NCI-H526 (cell line): ENCODE measurements around the gene STK16.
A peak's percentile ranks its signal among the peaks of the same experiment; 100 is the strongest.
"Not testable (repeated sequence)": the region's sequence is repeated elsewhere in the genome, so short reads cannot be mapped to it uniquely, and the experiment has no call there.

Experiments
- DNase-seq, 2 experiments: peaks; one replicate each; lab custom pipeline; 2025; lab: John Stamatoyannopoulos, UW

The STK16 gene

GRCh38 chr2:219245148-219245898 lies at the start of gene STK16, which contains the start of gene GLB1L:
STK16 (plus strand) TSS chr2:219245479; CDS start chr2:219246000, 521 bp downstream.
GLB1L (minus strand) TSS chr2:219245444; CDS start chr2:219243573, 1,871 bp downstream.
- DNase-seq, result peak; percentile 76 to 93

DNA sequence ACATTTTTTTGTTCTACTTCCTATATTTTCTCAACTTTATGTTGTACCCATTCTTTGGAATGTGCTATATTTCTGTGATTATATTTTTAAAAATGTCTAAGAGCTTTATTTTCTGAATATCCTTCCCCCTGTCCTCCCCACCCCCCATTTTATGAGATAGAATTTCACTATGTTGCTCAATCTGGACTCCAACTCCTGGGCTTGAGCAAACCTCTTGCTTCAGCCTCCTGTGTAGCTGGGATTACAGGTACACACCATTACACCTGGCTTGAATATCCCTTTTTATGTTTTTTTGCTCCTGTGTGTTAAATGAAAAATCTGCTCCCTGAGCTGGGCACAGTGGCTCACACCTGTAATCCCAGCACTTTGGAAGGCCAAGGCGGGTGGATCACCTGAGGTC lies 47.9 kb upstream of the STK16 start:
- DNase-seq, result no peak

- DNase-seq, result no peak
Observed at GRCh38 chr2:219198974-219199373, 46.3 kb upstream of the STK16 start.

DNA sequence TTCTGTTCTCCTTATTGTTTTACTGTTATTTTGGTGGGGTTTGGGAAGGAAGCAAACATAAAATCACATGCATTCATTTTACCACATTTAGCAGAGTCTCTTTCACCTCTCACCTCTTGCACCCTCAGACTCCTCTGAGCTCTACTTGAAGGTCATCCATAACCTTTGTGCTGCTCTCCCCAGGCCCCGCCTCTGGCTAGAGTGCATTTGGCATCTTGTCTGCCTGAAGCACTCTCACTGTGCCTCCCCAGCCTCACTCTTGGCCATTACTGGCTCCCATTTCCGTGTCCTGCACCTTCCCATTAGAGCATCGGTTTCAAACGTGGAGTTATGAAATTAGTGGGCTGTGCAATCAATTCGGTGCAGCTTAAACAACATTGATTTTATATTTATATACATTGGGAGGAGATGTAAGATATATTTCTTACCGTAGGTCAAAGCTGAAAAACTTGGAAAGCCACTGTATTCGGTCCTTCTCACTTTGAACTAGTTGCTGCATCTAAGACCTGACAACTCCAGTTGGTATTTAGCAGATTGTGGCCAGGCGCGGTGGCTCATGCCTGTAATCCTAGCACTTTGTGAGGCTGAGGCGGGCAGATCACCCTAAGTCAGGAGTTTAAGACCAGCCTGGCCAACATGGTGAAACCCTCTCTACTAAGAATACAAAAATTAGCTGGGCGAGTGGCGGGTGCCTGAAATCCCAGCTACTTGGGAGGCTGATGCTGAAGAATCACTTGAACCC lies 45.6 kb upstream of the STK16 start:
- DNase-seq, result peak; percentile 34 to 51

DNA sequence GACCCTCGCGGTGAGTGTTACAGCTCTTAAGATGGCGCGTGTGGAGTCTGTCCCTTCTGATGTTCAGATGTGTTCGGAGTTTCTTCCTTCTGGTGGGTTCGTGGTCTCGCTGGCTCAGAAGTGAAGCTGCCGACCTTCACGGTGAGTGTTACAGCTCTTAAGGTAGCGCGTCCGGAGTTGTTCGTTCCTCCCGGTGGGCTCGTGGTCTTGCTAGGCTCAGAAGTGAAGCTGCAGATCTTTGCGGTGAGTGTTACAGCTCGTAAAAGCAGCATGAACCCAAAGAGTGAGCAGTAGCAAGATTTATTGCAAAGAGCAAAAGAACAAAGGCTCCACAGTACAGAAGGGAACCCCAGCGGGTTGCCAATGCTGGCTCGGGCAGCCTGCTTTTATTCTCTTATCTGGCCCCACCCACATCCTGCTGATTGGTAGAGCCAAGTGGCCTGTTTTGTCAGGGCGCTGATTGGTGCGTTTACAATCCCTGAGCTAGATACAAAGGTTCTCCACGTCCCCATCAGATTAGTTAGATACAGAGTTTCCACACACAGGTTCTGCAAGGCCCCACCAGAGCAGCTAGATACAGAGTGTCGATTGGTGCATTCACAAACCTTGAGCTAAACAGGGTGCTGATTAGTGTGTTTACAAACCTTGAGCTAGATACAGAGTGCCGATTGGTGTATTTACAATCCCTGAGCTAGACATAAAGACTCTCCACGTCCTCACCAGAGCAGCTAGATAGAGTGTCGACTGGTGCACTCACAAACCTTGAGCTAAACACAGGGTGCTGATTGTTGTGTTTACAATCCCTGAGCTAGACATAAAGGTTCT lies 44.6 kb upstream of the STK16 start:
- peak; percentile 67 to 74 for DNase-seq

DNA sequence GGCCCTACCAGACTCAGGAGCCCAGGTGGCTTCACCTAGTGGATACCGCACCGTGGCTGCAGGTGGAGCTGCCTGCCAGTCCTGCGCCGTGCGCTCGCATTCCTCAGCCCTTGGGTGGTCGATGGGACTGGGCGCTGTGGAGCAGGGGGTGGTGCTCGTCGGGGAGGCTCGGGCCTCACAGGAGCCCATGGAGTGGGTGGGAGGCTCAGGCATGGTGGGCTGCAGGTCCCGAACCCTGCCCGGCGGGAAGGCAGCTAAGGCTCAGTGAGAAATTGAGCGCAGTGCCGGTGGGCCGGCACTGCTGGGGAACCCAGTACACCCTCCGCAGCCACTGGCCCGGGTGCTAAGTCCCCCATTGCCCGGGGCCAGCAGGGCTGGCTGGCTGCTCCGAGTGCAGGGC lies 43.9 kb upstream of the STK16 start:
- not testable (repeated sequence) for DNase-seq

DNA sequence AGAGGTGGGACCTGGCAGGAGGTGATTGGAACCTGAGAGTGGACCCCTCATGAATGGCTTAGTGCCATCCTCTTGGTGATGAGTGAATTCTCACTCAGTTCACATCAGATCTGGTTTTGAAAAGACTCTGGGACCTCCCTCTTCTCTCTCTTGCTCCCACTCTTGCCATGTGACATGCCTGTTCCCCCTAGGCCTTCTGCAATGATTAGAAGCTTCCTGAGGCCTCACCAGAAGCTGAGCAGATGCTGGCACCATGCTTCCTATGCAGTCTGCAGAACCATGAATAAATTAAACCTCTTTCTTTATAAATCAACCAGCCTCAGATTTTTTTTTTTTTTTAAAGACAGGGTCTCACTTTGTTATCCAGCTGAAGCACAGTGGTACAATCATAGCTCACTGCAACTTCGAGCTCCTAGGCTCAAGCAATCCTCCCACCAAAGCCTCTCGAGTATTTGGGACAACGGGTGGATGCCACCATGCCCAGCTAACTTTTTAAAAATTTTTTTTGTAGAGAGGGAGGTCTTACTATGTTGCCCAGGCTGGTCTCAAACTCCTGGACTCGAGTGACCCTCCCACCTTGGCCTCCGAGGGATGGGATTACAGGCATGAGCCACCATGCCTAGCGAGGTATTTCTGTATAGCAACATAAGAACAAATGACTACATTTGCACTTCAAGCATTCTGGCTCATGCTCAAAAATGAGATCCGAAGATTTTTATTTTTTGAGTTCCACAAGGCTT lies 40.7 kb upstream of the STK16 start:
- no peak for DNase-seq

- no peak for DNase-seq
Observed at GRCh38 chr2:219205165-219205538, 40.1 kb upstream of the STK16 start.

GRCh38 chr2:219205981-219206327 lies 39.3 kb upstream of the STK16 start:
- no peak for DNase-seq

DNA sequence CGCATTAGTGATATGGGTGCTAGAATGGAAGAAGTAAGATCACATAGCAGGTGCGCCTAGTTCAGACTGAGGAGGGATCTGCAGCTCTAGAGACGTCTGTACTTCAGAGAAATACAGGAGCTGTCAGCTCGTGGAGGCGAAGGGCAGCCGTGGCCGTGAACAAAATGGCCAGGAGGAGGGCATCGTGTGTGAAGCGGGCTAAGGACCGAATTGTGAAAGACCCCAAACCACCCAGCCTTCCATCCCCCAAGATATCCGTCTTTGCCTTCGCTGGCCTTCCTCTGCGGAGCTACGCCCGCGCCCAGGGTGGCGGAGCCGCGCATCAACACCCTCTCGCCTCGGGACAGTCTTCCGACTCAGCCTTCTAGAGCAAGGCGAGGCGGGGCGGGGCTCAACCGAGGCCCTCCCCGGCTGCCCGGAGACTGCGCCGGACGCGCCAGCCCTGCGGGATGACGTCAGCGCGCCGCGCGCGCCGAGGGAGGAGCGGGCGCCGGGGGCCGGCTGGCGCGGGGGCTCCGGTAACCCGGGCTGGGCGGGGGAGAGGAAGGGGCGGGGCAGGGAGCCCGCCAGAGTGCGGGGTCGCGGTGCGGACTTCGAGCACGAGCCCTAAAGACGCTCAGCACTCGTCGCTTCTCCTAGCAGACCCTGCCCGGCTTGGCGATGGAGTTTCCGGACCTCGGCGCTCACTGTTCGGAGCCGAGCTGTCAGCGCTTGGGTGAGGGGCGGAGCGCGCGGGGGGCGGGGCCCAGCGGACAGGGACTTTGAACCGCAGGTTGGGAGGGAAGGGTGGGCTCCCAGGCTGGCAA lies 38.7 kb upstream of the STK16 start, which contains the start of gene ZFAND2B:
TSS of gene ZFAND2B (plus strand) at position 455 of the 806 bp plus-strand sequence. CDS start at position 661, 206 bp downstream.
- DNase-seq, result peak; percentile 85 to 98

- no peak for DNase-seq
Observed at GRCh38 chr2:219207134-219207883, 38.0 kb upstream of the STK16 start.

DNA sequence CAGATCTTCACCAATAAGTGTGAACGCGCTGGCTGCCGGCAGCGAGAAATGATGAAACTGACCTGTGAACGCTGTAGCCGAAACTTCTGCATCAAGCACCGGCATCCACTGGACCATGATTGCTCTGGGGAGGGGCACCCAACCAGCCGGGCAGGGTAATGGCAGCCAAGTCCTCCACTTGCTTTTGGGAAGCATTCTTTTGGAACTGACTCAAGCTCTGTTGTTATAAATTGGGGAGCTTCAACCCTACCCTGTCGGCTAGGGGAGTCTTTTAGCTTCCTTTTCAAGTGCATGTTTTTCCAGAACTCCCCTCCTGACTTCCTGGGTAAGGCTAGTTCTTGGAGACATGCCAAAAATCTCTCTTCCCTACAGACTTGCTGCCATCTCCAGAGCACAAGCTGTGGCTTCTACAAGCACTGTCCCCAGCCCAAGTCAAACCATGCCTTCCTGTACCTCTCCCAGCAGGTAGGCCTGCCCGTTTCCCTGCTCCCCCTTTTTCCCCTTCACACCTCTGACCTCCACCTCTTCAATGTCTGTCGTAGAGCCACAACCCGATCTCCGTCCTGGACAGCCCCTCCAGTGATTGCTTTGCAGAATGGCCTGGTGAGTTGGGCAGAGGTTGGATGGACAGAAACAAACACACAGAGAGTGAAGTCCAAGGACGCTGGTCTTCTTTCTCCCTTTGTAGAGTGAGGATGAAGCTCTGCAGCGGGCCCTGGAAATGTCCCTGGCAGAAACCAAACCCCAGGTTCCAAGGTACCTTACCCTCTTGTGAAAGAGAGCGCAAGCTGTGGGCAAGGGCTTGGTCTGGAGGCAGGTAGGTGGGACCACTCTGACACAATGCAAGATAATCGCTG lies 37.2 kb upstream of the STK16 start:
- no peak for DNase-seq

DNA sequence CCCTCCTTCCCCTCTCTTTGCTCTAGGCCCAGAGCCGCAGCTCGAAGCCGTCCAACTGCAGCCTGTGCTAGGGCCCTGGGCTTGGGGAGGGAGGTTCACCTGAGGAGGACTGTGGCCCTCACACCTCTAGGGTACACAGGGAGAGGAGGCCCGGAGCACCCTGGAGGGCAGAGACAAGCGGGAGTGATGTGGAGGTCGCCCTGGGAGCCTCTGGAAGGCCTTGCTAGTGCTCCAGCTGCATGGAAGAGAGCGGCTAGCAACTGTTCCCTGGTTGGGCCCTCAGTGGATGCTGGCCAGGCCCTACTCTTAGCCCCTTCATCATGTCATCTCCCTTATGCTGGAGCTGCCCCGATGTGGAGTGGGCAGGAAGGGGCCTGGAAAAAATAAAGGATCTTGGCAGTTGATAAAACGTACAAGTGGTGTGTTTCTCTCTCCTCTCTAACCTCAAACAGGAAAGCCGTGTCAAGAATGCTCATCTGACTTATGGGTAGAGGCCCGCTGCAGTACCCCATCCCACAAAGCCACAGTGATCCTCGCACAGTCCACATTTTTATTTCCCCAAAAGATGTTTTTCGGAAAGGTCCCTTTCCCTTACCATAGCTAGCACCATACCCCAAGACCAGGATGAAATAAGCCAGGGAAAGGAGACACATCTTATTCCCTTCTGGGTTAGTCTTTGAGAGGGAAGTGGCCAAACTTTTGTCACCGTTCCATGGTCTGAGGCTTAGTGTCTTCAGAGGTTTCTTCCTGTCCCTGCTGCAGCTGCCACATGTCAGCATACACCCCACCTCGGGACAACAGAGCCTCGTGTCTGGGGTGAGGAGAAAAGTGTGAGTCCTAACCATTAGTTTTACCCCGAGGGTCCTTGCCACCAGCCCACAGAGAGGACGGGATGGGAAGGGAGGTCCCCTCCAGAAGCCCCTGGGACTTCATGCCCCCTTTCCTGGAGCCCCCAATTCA lies 35.8 kb upstream of the STK16 start:
- DNase-seq, result no peak

GRCh38 chr2:219210196-219210885 lies 34.9 kb upstream of the STK16 start:
- no peak for DNase-seq

- DNase-seq, result no peak
Observed at GRCh38 chr2:219210886-219211362, 34.4 kb upstream of the STK16 start.

GRCh38 chr2:219213026-219213415 lies 32.3 kb upstream of the STK16 start:
- DNase-seq, result no peak

GRCh38 chr2:219213486-219214071 lies 31.7 kb upstream of the STK16 start:
- DNase-seq, result no peak
